PC-9 (cell line): ENCODE measurements around the gene UNC5C. TPM values are rescaled to one million over a fixed set of nuclear protein-coding genes. Genes with fewer than 3 reads are reported as not detected.

Experiments used
- BruUV-seq: library from RNA; stranded (reverse); fragments of 400-500 nt; replicated peaks from 2 replicates; lab custom pipeline; 2021; lab: Mats Ljungman, UMichigan
- CTCF ChIA-PET: fragments of 300-600 bp; sonication (Branson Sonifier 250); formaldehyde crosslinking; loops from one replicate; lab custom pipeline; 2022; ENCODE audit warnings: antibody characterized with exemption; lab: Charles Lee
- POLR2A ChIA-PET: fragments of 300-600 bp; sonication (Branson Sonifier 250); formaldehyde crosslinking; loops from one replicate; lab custom pipeline; 2022; ENCODE audit warnings: antibody characterized with exemption; ENCODE audit not compliant: unreplicated experiment; lab: Charles Lee
- DNase-seq, 2 experiments: peaks; one replicate each; pipeline versions ENCODE4 v3.0.0 to v3.0.0-alpha.2; 2015 to 2022; ENCODE audit warnings: mixed read lengths in 1 of 2
- H2AFZ ChIP-seq: fragments of 200-600 bp; sonication (generic); 2 replicates; pipeline ENCODE4 v1.8.1; 2017; ENCODE audit warnings: antibody characterized with exemption
- H3F3A ChIP-seq: fragments of 200-600 bp; sonication (generic); 2 replicates; pipeline ENCODE4 v1.8.1; 2017; ENCODE audit warnings: antibody characterized with exemption, mild to moderate bottlenecking, low read depth; ENCODE audit not compliant: insufficient read depth
- H3K27ac ChIP-seq: fragments of 200-600 bp; sonication (generic); 2 replicates; pipeline ENCODE4 v1.6.1; 2016; ENCODE audit warnings: mixed run types
- H3K27me3 ChIP-seq: fragments of 200-600 bp; sonication (generic); 2 replicates; pipeline ENCODE4 v1.6.1; 2016; ENCODE audit warnings: low read depth, mixed run types; ENCODE audit not compliant: insufficient read depth
- H3K36me3 ChIP-seq: fragments of 200-600 bp; sonication (generic); 2 replicates; pipeline ENCODE4 v1.6.1; 2016; ENCODE audit warnings: low read depth, mixed run types
- H3K4me1 ChIP-seq: fragments of 200-600 bp; sonication (generic); replicated peaks from 2 replicates; pipeline ENCODE4 v1.6.1; 2016; ENCODE audit warnings: mixed run types; ENCODE audit not compliant: insufficient read depth
- H3K4me2 ChIP-seq: fragments of 200-600 bp; sonication (generic); 2 replicates; pipeline ENCODE4 v1.6.1; 2017; ENCODE audit warnings: mixed run types
- H3K4me3 ChIP-seq: fragments of 200-600 bp; sonication (generic); 2 replicates; pipeline ENCODE4 v1.6.1; 2016; ENCODE audit warnings: mixed run types
- H3K79me2 ChIP-seq: fragments of 200-600 bp; sonication (generic); 2 replicates; pipeline ENCODE4 v1.6.1; 2017; ENCODE audit warnings: low read depth, mixed run types
- H3K9me2 ChIP-seq: fragments of 200-600 bp; sonication (generic); 2 replicates; pipeline ENCODE4 v1.8.1; 2017; ENCODE audit warnings: mild to moderate bottlenecking; ENCODE audit not compliant: insufficient read depth
- H3K9me3 ChIP-seq: fragments of 200-600 bp; sonication (generic); 2 replicates; pipeline ENCODE4 v1.8.1; 2016; ENCODE audit warnings: low read depth; ENCODE audit not compliant: insufficient read depth
- H4K20me1 ChIP-seq: fragments of 200-600 bp; sonication (generic); 2 replicates; pipeline ENCODE4 v1.8.1; 2017; ENCODE audit not compliant: insufficient read depth
- CTCF ChIP-seq: fragments of 200-600 bp; sonication (generic); conservative IDR thresholded peaks from 2 replicates; pipeline ENCODE4 v1.6.1; 2017; ENCODE audit warnings: mixed run types, antibody characterized with exemption, mild to moderate bottlenecking, moderate library complexity
- EZH2 ChIP-seq: fragments of 200-600 bp; sonication (generic); IDR thresholded peaks from 2 replicates; pipeline ENCODE4 v1.8.0; 2017; ENCODE audit warnings: antibody characterized with exemption, low read depth
- intact Hi-C: fragments of 100-400 bp; cut with micrococcal nuclease; formaldehyde crosslinking; loops from one replicate; pipeline ENCODE4 v1.10.0; 2022; ENCODE audit not compliant: unreplicated experiment
- total RNA-seq: library from RNA; stranded (reverse); gene quantifications from 2 replicates; pipeline ENCODE4 v1.2.3, GENCODE V29; 2021

The UNC5C gene
- total RNA-seq, 1 experiment from 2014 or later: not detected

GRCh38 chr4:95556207-95556859 is 7.6 kb upstream of the UNC5C start:
- no peak overlapping the region for H3K4me2 ChIP-seq
- TF ChIP-seq CTCF: no peak
- no peak for TF ChIP-seq EZH2
- no peak overlapping the region for H3K4me3 ChIP-seq
- no TSS peak for BruUV-seq
- no peaks in the 10 kb centered on the region; the same call in 1 of the 2 replicates for H3K9me2 ChIP-seq
- ChIA-PET POLR2A (no interaction called here), CTCF (no interaction called here)
- no peaks in the 10 kb centered on the region for H3K79me2 ChIP-seq
- no peak overlapping the region for H3K27ac ChIP-seq
- no peaks in the 10 kb centered on the region for H4K20me1 ChIP-seq
- no peaks in the 10 kb centered on the region for H3F3A ChIP-seq
- H3K36me3 ChIP-seq: no peaks in the 10 kb centered on the region
- intact Hi-C loops: no loop called here
- H2AFZ ChIP-seq: no peak overlapping the region
- H3K4me1 ChIP-seq: no peaks in the 10 kb centered on the region
- no peaks in the 10 kb centered on the region for H3K9me3 ChIP-seq
- H3K27me3 ChIP-seq: no peaks in the 10 kb centered on the region
- DNase-seq: no peak

DNA sequence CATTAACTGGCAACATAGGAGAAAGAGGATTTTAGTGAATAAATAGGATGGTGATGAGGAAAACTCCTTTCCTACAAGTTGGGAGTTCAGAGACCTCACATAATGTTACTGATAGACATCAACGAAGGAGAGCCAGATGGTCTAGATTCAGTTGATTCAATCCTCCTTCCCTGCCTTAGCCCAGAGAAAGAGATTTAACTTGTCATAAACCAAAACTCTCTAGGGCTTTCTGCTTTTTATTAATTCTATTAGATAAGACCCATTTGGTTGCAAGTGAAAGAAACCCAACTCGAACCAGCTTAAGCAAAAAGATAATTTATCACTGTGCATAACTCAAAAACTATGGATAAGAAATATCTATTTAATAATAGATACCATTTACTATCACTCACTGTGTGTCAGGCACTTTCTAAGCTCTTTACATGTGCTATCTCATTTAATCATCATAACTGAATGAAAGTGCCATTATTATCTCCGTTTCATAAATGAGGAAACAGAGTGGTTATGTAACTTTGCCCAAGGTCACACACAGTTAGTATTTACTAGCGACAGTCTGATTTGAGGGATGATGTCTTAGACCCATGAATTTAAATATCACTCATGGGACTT is 4.3 kb upstream of the UNC5C start:
- CTCF ChIA-PET: no interaction called here

DNA sequence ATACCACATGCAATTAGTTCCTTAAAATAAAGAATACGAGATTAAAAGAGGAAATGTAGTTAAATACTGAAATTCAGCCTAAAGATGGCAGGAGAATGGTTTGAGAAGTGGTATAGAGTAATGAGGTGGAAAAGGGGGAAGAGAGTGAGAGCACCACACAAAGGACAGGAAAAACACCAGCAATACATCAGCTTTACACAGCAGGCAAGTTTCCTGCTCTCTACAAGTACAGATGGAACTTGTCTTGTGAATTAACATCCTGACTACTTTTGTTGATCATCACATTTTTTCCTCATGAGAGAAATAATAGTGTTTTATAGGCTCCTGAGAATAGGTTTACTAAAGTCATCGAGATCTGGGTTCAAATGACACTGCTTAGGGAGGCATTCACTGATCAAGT is 2.9 kb upstream of the UNC5C start:
- Histone ChIP-seq H3K36me3 (no peaks in the 10 kb centered on the region), H3K4me2 (no peak overlapping the region), H3K27me3 (no peaks in the 10 kb centered on the region), H3K9me2 (no peaks in the 10 kb centered on the region), H3K4me1 (no peaks in the 10 kb centered on the region), H3K9me3 (no peaks in the 10 kb centered on the region), H3K27ac (no peak overlapping the region), H3K4me3 (no peak overlapping the region), H2AFZ (no peak overlapping the region), H4K20me1 (no peaks in the 10 kb centered on the region), H3K79me2 (no peaks in the 10 kb centered on the region), H3F3A (no peaks in the 10 kb centered on the region)
- POLR2A ChIA-PET: no interaction called here
- CTCF ChIA-PET: no interaction called here
- BruUV-seq: no TSS peak
- DNase-seq: no peak
- intact Hi-C loops: no loop called here
- TF ChIP-seq CTCF (no peak), EZH2 (no peak)

More for the DNA sequence above, 4.3 kb upstream of the UNC5C start:
- POLR2A ChIA-PET: no interaction called here
- H3K9me3 ChIP-seq: no peaks in the 10 kb centered on the region
- H3K27ac ChIP-seq: no peak overlapping the region
- no peak for DNase-seq
- no peak overlapping the region for H2AFZ ChIP-seq
- H3K9me2 ChIP-seq: no peaks in the 10 kb centered on the region
- H3K27me3 ChIP-seq: no peaks in the 10 kb centered on the region
- H4K20me1 ChIP-seq: no peaks in the 10 kb centered on the region
- H3K4me3 ChIP-seq: no peak overlapping the region
- BruUV-seq: no TSS peak
- no peaks in the 10 kb centered on the region for H3K79me2 ChIP-seq
- intact Hi-C loops: no loop called here
- H3K36me3 ChIP-seq: no peaks in the 10 kb centered on the region
- no peak overlapping the region for H3K4me2 ChIP-seq
- no peaks in the 10 kb centered on the region for H3K4me1 ChIP-seq
- TF ChIP-seq CTCF: no peak
- TF ChIP-seq EZH2: no peak
- H3F3A ChIP-seq: no peaks in the 10 kb centered on the region
